ENCODE data around the gene SGSH. TPM values are rescaled to one million over a fixed set of nuclear protein-coding genes. Genes with fewer than 3 reads are reported as not detected.

Gene SGSH
- total RNA-seq, 1 donor from 2014 or later = 71.0 TPM

- Mint-ChIP-seq H3K36me3 (ENCODE audit: unreplicated experiment) (peaks cover 7% of the 10 kb centered on the region), H3K9me3 (ENCODE audit: unreplicated experiment) (no peaks in the 10 kb centered on the region), H3K4me1 (ENCODE audit: unreplicated experiment) (peaks cover 18% of the 10 kb centered on the region), H3K4me3 (ENCODE audit: unreplicated experiment) (no peak overlapping the region), H3K27ac (ENCODE audit: unreplicated experiment) (no peak overlapping the region), H3K27me3 (ENCODE audit: unreplicated experiment) (no peaks in the 10 kb centered on the region)
- TF ChIP-seq CTCF (IDR thresholded peaks at IDR 0.05) = no peak
- no peak for DNase-seq (ENCODE audit: extremely low spot score, unreplicated experiment)
These were observed 2.3 kb downstream of the SGSH start for GRCh38 chr17:80217703-80218362.

DNA sequence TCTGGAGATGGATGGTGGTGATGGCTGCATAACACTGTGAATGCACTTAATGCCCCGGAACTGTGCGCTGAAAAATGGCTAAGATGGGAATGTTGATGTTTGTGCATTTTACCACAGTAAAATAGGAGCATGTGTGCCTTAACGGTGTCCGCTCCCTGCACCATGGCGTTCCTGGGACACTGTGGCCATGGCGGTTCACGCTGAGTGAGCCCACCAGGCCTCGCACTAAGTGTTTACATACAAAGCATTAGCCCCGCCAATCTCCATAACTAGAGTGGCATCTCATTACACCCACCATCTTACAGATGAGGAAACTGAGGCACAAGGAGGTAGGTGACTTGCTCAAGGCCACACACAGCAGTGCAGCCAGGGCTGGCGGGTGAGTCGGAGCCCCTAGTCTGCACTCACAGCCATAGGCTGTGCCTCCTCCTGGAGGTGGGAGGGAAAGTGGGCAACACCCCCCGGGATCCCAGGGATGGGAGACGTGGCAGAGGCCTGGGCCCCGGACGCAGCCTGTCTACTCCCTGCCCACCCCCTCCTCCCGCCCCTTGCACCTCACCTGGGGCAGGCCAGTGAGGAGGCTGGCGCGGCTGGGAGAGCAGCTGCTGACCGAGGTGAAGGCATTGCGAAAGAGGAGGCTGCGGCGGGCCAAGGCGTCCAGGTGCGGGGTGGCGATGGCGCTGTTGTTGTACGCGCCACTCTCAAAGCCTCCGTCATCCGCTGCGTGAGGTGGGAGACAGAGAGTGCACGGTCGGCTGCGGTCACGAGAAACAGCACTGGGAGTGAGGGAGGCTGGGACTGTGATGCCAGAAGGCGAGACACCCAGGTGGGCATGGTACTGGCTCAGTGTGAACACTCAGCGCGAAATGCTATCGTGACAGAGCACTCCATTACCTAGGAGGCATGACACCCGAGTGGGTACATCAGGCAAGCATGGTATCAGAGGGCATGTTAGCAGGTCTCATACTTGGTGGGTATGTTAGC is 3.4 kb downstream of the SGSH start:
- H3K9me3 Mint-ChIP-seq (ENCODE audit: unreplicated experiment) = no peaks in the 10 kb centered on the region
- H3K27ac Mint-ChIP-seq (ENCODE audit: unreplicated experiment) = no peak overlapping the region
- H3K4me3 Mint-ChIP-seq (ENCODE audit: unreplicated experiment) = no peak overlapping the region
- no peak for TF ChIP-seq CTCF (IDR thresholded peaks at IDR 0.05)
- H3K4me1 Mint-ChIP-seq (ENCODE audit: unreplicated experiment) = peaks cover 18% of the 10 kb centered on the region
- no peaks in the 10 kb centered on the region for H3K27me3 Mint-ChIP-seq (ENCODE audit: unreplicated experiment)
- DNase-seq (ENCODE audit: extremely low spot score, unreplicated experiment) = no peak
- peaks cover 9% of the 10 kb centered on the region for H3K36me3 Mint-ChIP-seq (ENCODE audit: unreplicated experiment)

GRCh38 chr17:80214878-80215210 is 5.3 kb downstream of the SGSH start:
- Mint-ChIP-seq H3K4me3 (ENCODE audit: unreplicated experiment) (no peak overlapping the region), H3K4me1 (ENCODE audit: unreplicated experiment) (peaks cover 11% of the 10 kb centered on the region), H3K9me3 (ENCODE audit: unreplicated experiment) (no peaks in the 10 kb centered on the region), H3K27ac (ENCODE audit: unreplicated experiment) (no peak overlapping the region), H3K27me3 (ENCODE audit: unreplicated experiment) (no peaks in the 10 kb centered on the region), H3K36me3 (ENCODE audit: unreplicated experiment) (peaks cover 19% of the 10 kb centered on the region)
- no peak for DNase-seq (ENCODE audit: extremely low spot score, unreplicated experiment)
- TF ChIP-seq CTCF (IDR thresholded peaks at IDR 0.05) = no peak

DNA sequence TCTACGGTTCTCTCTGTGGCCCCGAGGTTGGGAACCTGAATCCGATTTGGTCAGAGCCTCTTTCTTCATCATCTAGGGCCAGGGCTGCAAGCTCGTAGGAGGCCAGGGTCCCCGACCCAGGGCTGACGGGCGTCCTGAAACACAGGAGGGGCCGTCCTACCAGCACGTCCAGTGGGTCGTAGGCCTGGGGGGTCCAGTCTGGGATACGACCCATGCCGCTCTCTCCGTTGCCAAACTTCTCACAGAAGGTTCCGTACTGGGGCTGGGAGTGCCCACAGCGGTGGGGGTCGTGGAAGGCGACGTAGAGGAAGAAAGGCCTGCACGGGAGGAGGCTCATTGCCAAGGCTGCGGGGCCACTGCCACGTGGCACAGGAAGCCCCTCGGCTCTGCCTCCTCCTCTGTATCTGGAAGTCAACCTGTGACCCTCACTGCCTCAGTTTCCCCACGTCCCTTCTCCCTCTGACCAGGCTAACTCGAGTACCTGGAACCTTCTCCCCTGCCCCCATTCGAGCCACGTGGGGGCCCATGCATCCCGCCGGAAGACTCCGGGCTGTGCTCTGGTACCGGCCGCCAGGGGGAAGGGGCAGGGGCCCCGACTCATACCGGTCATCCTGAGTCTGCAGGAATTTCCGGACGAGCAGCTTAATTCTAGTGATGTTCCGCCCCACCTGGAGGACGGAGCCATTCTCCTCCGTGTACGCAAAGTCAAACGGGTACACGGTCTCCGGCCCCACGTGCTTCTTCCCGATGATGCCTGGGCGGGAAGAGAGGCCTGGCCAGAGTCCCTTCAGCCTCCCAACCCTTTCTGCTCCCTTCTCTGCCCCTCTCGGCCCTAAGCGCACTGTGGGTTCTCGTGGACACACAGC is 5.9 kb downstream of the SGSH start:
- Mint-ChIP-seq H3K4me3 (ENCODE audit: unreplicated experiment) (no peak overlapping the region), H3K4me1 (ENCODE audit: unreplicated experiment) (peaks cover 6% of the 10 kb centered on the region), H3K9me3 (ENCODE audit: unreplicated experiment) (no peaks in the 10 kb centered on the region), H3K27me3 (ENCODE audit: unreplicated experiment) (no peaks in the 10 kb centered on the region), H3K36me3 (ENCODE audit: unreplicated experiment) (peaks cover 19% of the 10 kb centered on the region), H3K27ac (ENCODE audit: unreplicated experiment) (no peak overlapping the region)
- DNase-seq (ENCODE audit: extremely low spot score, unreplicated experiment) = no peak
- no peak for TF ChIP-seq CTCF (IDR thresholded peaks at IDR 0.05)
